OCI-LY3 (cell line): ENCODE results near the gene APOBEC3A.

Source experiments
- H2AFZ ChIP-seq: fragments of 200-600, 300-600 bp; shearing (Covaris generic); 2 replicates; pipeline ENCODE4 v1.6.0; 2014; ENCODE audit warnings: antibody characterized with exemption, low read depth, low read length
- H3K27ac ChIP-seq: fragments of 200-600, 300-600 bp; sonication (generic); 2 replicates; pipeline ENCODE4 v1.5.1; 2014; ENCODE audit warnings: mild to moderate bottlenecking, low read length, moderate library complexity, mixed read lengths
- H3K27me3 ChIP-seq: fragments of 200-600, 300-600 bp; sonication (generic); 2 replicates; pipeline ENCODE4 v1.6.1; 2014; ENCODE audit warnings: low read depth, low read length, mixed read lengths
- H3K36me3 ChIP-seq: fragments of 200-600, 300-600 bp; sonication (generic); replicated peaks from 2 replicates; pipeline ENCODE3; 2014; ENCODE audit warnings: low read depth, low read length, mixed read lengths
- H3K4me1 ChIP-seq: fragments of 300-600, 200-600 bp; sonication (generic); 2 replicates; pipeline ENCODE4 v1.6.1; 2014; ENCODE audit warnings: low read length, mixed read lengths
- H3K4me2 ChIP-seq: fragments of 200-600, 300-600 bp; sonication (generic); 2 replicates; pipeline ENCODE4 v1.6.1; 2014; ENCODE audit warnings: low read length, mixed read lengths
- H3K4me3 ChIP-seq: fragments of 300-600, 200-600 bp; sonication (generic); 2 replicates; pipeline ENCODE4 v1.5.1; 2014; ENCODE audit warnings: antibody characterized with exemption, mild to moderate bottlenecking, low read length, moderate library complexity
- H3K79me2 ChIP-seq: fragments of 300-600, 200-600 bp; shearing (Covaris generic); 2 replicates; pipeline ENCODE4 v1.6.1; 2014; ENCODE audit warnings: mild to moderate bottlenecking, low read length, mixed read lengths
- H3K9ac ChIP-seq: fragments of 300-600, 200-600 bp; shearing (Covaris generic); 2 replicates; pipeline ENCODE4 v1.6.0; 2014; ENCODE audit warnings: mild to moderate bottlenecking, low read length, moderate library complexity
- H3K9me3 ChIP-seq: fragments of 200-600, 300-600 bp; shearing (Covaris generic); 2 replicates; pipeline ENCODE4 v1.6.1; 2014; ENCODE audit warnings: low read length, mixed read lengths; ENCODE audit not compliant: insufficient read depth
- H4K20me1 ChIP-seq: fragments of 200-600, 300-600 bp; sonication (generic); 2 replicates; pipeline ENCODE4 v1.6.1; 2016; ENCODE audit warnings: low read length, mixed read lengths; ENCODE audit not compliant: insufficient read depth
- EZH2phosphoT487 ChIP-seq: fragments of 200-600 bp; shearing (Covaris generic); IDR thresholded peaks from 2 replicates; pipeline ENCODE4 v1.6.1; 2018; ENCODE audit warnings: antibody characterized with exemption, mixed run types, low read depth
- TF ChIP-seq, protein P1 (sequence below): fragments of 200-600, 300-600 bp; sonication (generic); IDR thresholded peaks from 2 replicates; pipeline ENCODE4 v1.5.1; 2014; ENCODE audit warnings: antibody characterized with exemption, low read length, low read depth

The APOBEC3A gene

DNA sequence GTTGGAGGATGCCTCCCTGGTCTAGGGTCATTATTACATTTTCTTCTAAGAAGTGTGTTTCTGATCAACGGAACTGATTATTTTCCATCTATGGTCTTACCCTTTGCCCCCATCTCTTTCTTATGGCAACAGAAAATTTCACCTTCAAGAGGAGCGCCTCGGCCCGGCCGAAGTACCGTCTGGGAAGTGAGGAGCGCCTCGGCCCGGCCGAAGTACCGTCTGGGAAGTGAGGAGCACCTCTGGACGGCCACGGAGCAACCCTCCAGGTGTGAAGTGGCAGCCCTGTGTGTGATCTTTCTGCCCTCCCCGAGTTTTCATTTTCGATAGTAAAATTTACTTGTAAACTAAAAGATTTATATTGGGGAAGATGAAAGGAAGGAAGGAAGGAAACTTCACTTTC, 53.5 kb downstream of the APOBEC3A start:
- Histone ChIP-seq H3K27me3 (peaks cover 3% of the 10 kb centered on the region; the same call in 1 of the 2 replicates), H3K36me3 (no peaks in the 10 kb centered on the region), H3K79me2 (peaks cover 5% of the 10 kb centered on the region; the same call in 1 of the 2 replicates), H3K4me3 (no peak overlapping the region), H3K9me3 (no peaks in the 10 kb centered on the region), H3K4me2 (no peak overlapping the region), H3K9ac (no peak overlapping the region), H4K20me1 (no peaks in the 10 kb centered on the region), H3K27ac (no peak overlapping the region), H3K4me1 (peaks cover 13% of the 10 kb centered on the region; the same call in 1 of the 2 replicates), H2AFZ (no peak overlapping the region)
- no peak for TF ChIP-seq EZH2phosphoT487
- TF ChIP-seq, protein P1, sequence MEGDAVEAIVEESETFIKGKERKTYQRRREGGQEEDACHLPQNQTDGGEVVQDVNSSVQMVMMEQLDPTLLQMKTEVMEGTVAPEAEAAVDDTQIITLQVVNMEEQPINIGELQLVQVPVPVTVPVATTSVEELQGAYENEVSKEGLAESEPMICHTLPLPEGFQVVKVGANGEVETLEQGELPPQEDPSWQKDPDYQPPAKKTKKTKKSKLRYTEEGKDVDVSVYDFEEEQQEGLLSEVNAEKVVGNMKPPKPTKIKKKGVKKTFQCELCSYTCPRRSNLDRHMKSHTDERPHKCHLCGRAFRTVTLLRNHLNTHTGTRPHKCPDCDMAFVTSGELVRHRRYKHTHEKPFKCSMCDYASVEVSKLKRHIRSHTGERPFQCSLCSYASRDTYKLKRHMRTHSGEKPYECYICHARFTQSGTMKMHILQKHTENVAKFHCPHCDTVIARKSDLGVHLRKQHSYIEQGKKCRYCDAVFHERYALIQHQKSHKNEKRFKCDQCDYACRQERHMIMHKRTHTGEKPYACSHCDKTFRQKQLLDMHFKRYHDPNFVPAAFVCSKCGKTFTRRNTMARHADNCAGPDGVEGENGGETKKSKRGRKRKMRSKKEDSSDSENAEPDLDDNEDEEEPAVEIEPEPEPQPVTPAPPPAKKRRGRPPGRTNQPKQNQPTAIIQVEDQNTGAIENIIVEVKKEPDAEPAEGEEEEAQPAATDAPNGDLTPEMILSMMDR: no peak
